CD4-positive, alpha-beta T cell treated with Interleukin-10 for 1 hour (primary cell): ENCODE measurements around the gene ADAT2.

Experiments
- DNase-seq: peaks from one replicate; pipeline ENCODE4 v3.0.0-alpha.2; 2020

ADAT2 gene

DNA sequence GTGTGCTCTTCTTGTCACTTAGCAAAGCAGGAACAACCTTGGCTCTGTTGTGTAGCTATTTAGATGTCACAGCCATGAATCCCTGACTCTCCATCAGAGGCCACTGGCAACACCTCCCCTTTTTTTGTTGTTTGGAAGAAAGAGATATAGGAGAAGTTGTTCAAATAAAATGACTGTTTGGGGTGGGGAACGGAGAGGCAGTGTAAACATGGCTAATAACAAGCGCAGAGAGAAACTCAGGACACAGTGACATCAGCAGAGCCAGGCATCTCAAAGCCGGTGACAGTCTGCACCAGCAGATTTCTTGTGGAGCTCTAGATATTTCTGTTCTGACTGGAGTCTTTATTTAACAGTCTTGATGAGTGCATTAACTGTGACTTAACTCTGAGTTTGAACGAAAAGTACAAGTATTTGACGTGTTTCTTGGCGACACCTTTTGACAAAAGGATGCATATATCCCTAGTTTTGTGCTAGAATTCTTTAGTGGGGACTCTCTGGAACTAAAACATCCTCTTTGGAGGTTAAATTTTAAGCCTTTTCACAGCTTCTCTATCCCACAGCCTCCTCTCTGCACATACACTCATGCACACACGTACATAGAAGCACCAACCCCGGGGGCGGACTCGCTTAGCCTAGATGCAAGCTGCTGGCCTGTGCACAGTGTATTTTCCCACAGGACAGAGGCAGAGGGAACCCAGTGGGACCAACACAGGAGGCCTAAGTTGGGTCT is 53.8 kb downstream of the ADAT2 start:
- DNase-seq: no peak

DNA sequence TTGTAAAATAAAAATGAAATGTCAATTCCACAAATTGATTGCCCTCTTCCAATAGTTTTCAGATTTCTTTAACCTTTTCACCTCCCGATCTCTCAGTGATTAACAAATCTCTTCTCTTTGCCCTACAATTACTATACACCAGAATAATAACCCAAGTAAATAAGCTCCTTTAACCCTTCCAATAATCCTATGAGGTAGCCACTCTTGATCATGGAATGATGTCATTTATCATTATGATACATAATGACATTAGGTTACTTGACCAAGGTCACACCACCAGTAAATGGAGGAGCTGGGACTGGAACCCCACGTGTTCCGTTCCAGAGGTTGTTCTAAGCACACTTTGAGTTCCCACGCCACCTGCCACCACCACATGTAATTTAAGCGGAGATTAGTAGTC is 54.8 kb downstream of the ADAT2 start:
- no peak for DNase-seq

DNA sequence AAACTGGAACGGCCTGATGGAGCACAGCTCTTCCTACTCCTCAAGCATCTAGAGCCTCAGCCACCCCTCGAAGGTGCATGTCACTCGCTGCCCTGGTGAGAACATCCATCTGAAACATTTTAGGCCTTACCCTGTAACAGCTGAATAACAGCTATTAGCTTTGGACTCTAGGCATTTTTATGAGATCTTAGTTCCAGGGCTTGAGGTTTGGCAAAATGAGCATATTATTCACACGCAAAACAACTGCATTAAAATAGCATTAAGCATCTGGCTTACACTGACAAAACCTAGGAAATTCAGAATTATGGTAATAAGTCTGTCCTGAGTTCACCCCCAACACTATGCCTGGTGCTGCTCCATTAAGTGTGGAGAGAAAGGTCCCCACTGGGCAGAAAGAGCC is 56.1 kb downstream of the ADAT2 start:
- no peak for DNase-seq

DNA sequence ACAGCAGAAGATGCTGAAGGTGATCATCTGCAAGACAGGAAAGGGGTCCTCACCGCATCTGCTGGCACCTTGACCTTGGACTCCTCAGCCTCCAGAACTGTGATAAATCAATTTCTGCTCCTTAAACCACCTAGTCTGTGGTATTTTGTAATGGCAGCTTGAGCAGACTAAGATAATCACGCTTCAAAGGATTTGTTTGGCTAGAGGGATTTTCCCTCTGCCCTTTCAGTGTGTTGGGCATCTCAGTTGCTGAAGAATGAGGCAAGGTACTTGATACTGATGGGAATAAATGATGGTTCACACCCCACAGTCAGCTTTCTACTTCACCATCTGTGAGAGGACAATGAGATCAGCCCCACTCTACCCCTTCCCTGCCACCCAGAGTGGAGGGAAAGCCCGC is 60.2 kb downstream of the ADAT2 start:
- DNase-seq: no peak

DNA sequence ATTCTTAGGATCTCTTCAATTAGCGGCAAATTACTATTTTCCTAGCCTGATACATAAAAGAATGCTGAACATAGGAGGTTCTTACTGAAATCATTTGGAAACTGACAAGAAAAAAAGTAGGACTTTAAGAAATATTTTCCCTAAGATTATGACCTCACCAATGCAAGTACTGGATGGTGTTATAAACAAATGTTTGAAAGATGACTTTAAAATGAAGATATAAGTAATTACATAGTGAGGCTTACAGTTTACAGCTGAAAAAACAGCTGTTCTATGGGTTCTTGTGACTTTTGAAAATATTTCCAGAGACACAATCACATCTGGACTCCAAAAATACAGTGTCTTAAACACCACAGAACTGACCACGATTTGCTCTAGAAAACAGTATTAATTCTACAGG is 64.9 kb downstream of the ADAT2 start:
- no peak for DNase-seq

DNA sequence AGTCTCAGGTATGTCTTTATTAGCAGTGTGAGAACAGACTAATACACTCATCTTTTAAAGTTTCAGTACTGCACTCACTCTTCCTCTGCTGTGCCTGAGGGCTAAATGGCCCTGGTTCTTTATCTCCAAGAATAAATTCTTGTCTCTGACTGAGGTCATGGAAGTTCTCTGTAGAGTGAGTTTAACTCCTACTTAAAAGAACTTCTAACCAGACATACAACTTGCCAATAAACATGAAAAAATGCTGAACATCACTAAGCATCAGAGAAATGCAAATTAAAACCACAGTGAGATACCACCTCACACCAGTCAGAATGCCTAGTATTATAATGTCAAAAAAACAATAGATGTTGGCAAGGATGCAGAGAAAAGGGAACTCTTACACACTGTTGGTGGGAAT is 73.6 kb downstream of the ADAT2 start:
- no peak for DNase-seq

DNA sequence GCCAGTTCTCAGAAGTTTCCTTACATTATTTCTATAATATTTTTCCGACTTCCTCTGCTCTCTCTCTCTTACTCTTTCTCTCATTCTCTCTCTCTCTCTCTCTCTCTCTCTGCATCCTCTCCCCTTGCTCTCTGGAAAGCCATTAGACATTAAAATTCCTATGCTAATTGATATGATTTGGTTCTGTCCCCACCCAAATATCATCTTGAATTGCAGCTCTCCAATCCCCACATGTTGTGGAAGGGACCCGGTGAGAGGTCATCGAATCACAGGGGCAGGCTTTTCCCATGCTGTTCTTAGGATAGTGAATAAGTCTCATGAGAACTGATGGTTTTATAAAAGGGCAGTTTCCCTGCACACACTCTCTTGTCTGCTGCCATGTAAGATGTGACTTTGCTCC is 74.1 kb downstream of the ADAT2 start:
- DNase-seq: no peak

DNA sequence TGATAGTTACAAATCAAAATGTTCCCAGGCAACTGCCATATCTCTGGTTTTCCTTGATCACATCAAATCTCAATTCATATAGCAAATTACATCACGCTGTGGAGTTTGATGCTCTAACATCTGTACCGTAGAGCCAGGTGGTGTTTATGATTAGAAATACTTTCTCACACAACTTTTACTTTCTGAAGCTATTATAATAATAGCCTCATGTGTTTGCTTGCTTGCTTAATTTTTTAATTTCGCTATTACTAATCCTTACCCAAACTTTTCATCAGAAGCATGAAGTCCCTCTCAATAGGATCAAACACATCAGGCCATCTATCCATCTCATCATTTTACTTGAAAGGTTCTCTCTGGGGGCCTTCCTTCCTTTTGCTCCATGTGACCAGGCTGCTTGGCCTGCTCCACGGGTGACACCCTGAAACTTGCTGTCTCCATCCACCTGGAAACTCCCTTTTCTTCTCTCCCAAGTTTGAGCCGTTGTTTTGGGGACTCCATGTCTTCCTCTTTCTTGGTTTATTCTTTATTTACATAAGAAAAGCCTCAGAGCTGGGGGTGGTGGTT is 75.4 kb downstream of the ADAT2 start:
- DNase-seq: no peak

DNA sequence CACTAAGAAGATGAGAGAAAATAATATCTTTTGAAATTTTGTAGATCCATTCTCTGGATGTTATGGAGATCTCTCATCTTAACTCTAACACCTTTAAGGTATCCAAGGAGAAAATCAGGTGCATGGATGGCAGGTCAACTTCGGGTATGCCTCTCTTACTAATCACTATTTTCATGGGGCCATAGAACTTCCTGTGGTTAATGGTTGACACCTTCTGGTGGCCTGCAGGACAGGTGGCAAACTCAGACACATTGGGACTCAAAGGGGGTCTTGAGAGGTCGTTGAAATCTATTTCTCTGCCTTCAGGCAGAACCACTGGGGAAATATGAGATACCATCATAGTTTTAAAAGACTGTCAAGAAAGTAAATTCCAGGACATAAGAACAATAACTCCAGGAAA is 76.5 kb downstream of the ADAT2 start:
- DNase-seq: no peak
